ENCODE results near the gene LRP3. TPM values are rescaled to one million over a fixed set of nuclear protein-coding genes. Genes with fewer than 3 reads are reported as not detected.

LRP3 gene
- total RNA-seq, 1 donor from 2014 or later = 46.9 TPM

GRCh38 chr19:33216198-33216830 is 22.2 kb downstream of the LRP3 start:
- no peak overlapping the region for H3K27ac Mint-ChIP-seq (ENCODE audit: unreplicated experiment)
- H3K4me1 Mint-ChIP-seq (ENCODE audit: low read depth, unreplicated experiment) = peaks cover 2% of the 10 kb centered on the region
- no peak overlapping the region for H3K4me3 Mint-ChIP-seq (ENCODE audit: unreplicated experiment)
- H3K27me3 Mint-ChIP-seq (ENCODE audit: unreplicated experiment) = peaks cover 2% of the 10 kb centered on the region
- TF ChIP-seq, protein P1, sequence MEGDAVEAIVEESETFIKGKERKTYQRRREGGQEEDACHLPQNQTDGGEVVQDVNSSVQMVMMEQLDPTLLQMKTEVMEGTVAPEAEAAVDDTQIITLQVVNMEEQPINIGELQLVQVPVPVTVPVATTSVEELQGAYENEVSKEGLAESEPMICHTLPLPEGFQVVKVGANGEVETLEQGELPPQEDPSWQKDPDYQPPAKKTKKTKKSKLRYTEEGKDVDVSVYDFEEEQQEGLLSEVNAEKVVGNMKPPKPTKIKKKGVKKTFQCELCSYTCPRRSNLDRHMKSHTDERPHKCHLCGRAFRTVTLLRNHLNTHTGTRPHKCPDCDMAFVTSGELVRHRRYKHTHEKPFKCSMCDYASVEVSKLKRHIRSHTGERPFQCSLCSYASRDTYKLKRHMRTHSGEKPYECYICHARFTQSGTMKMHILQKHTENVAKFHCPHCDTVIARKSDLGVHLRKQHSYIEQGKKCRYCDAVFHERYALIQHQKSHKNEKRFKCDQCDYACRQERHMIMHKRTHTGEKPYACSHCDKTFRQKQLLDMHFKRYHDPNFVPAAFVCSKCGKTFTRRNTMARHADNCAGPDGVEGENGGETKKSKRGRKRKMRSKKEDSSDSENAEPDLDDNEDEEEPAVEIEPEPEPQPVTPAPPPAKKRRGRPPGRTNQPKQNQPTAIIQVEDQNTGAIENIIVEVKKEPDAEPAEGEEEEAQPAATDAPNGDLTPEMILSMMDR (IDR thresholded peaks at IDR 0.05; ENCODE audit: partially characterized antibody, unreplicated experiment) = no peak
- no peak for DNase-seq
- peaks cover 10% of the 10 kb centered on the region for H3K36me3 Mint-ChIP-seq (ENCODE audit: unreplicated experiment)
- H3K9me3 Mint-ChIP-seq (ENCODE audit: unreplicated experiment) = no peaks in the 10 kb centered on the region

GRCh38 chr19:33217881-33218280 is 23.8 kb downstream of the LRP3 start:
- TF ChIP-seq, protein P1 (IDR thresholded peaks at IDR 0.05; ENCODE audit: partially characterized antibody, unreplicated experiment) = no peak
- Mint-ChIP-seq H3K27me3 (ENCODE audit: unreplicated experiment) (peaks cover 2% of the 10 kb centered on the region), H3K36me3 (ENCODE audit: unreplicated experiment) (peaks cover 10% of the 10 kb centered on the region), H3K4me3 (ENCODE audit: unreplicated experiment) (no peak overlapping the region), H3K4me1 (ENCODE audit: low read depth, unreplicated experiment) (peaks cover 2% of the 10 kb centered on the region), H3K9me3 (ENCODE audit: unreplicated experiment) (no peaks in the 10 kb centered on the region), H3K27ac (ENCODE audit: unreplicated experiment) (no peak overlapping the region)
- no peak for DNase-seq

DNA sequence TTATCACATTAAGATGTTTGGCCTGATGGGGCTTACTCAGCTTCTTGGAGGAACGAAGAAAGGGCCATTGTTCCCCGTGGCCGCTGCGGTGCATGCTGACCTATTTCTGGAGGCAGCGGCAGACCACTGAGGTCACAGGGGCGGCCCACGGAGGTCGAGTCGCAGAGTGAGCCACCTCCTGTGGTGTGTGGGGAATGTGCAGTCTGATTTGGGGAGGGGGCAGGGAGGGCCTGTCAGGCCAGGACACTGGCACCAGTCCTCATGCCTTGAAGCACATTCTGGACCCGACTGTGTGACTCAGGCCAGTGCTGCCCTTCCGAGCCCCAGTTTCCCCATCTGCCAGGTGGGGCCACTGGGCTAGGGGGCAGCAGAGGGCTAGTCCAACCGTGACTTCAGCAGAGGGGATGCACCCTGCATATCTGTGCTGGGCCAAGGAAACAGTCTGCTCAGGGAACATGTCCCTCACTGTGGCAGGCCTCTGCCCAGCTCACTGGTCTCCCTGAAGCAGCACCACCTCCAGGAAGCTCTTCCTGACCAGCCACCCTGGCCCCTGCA is 25.2 kb downstream of the LRP3 start:
- Mint-ChIP-seq H3K36me3 (ENCODE audit: unreplicated experiment) (peaks cover 10% of the 10 kb centered on the region), H3K9me3 (ENCODE audit: unreplicated experiment) (no peaks in the 10 kb centered on the region), H3K27me3 (ENCODE audit: unreplicated experiment) (peaks cover 3% of the 10 kb centered on the region), H3K4me1 (ENCODE audit: low read depth, unreplicated experiment) (peaks cover 2% of the 10 kb centered on the region), H3K27ac (ENCODE audit: unreplicated experiment) (no peak overlapping the region), H3K4me3 (ENCODE audit: unreplicated experiment) (no peak overlapping the region)
- DNase-seq = no peak
- TF ChIP-seq, protein P1 (IDR thresholded peaks at IDR 0.05; ENCODE audit: partially characterized antibody, unreplicated experiment) = no peak

- Mint-ChIP-seq H3K27me3 (ENCODE audit: unreplicated experiment) (peaks cover 5% of the 10 kb centered on the region), H3K9me3 (ENCODE audit: unreplicated experiment) (no peaks in the 10 kb centered on the region), H3K36me3 (ENCODE audit: unreplicated experiment) (peaks cover 10% of the 10 kb centered on the region), H3K4me1 (ENCODE audit: low read depth, unreplicated experiment) (no peaks in the 10 kb centered on the region), H3K27ac (ENCODE audit: unreplicated experiment) (no peak overlapping the region), H3K4me3 (ENCODE audit: unreplicated experiment) (no peak overlapping the region)
- TF ChIP-seq, protein P1 (IDR thresholded peaks at IDR 0.05; ENCODE audit: partially characterized antibody, unreplicated experiment) = no peak
- no peak for DNase-seq
Measured at GRCh38 chr19:33220115-33220514, 26.0 kb downstream of the LRP3 start.

DNA sequence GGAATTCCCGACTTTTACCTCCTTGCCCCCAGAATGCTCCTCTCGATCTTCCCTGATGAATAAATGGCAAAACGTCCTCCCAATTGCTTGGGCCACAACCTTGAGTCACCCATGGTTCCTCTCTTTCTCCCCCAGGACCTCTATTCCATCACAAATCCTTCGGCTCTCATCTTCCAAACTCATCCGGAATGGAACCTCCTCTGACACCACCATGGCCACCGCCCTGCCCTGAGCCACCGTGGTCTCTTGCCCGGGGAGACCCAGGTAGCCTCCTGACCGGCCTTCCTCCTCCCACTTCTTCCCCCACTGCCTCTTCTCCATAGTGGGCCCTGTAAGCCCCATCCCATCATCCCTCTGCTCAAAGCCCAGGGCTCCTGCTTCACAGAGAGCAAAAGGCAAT is 26.6 kb downstream of the LRP3 start:
- Mint-ChIP-seq H3K4me3 (ENCODE audit: unreplicated experiment) (no peak overlapping the region), H3K4me1 (ENCODE audit: low read depth, unreplicated experiment) (no peaks in the 10 kb centered on the region), H3K9me3 (ENCODE audit: unreplicated experiment) (no peaks in the 10 kb centered on the region), H3K27ac (ENCODE audit: unreplicated experiment) (no peak overlapping the region), H3K36me3 (ENCODE audit: unreplicated experiment) (peaks cover 10% of the 10 kb centered on the region), H3K27me3 (ENCODE audit: unreplicated experiment) (peaks cover 5% of the 10 kb centered on the region)
- DNase-seq = no peak
- TF ChIP-seq, protein P1 (IDR thresholded peaks at IDR 0.05; ENCODE audit: partially characterized antibody, unreplicated experiment) = no peak

Measured in glutamatergic neuron (in vitro differentiated cells).